Peyer's patch (tissue), 4 donors: ENCODE measurements around the gene GGCX.

Experiments
- CTCF ChIP-seq, 6 experiments: fragments of 450-650 bp in 4 of 6; fragments of 200-600 bp in 2 of 6; sonication (generic) in 1 of 6; IDR thresholded peaks; one replicate each; pipeline ENCODE4 v1.5.1; 2017 to 2019; ENCODE audit warnings: antibody characterized with exemption in 6 of 6, mild to moderate bottlenecking in 3 of 6, moderate library complexity in 1 of 6
- POLR2A ChIP-seq, 2 donors: fragments of 450-650 bp; IDR thresholded peaks; one replicate each; pipeline ENCODE4 v1.5.1; 2017; ENCODE audit warnings: antibody characterized with exemption in 2 of 2, mild to moderate bottlenecking in 2 of 2, moderate library complexity in 2 of 2

- TF ChIP-seq CTCF (IDR thresholded peaks at IDR 0.05) (no peak), POLR2A (IDR thresholded peaks at IDR 0.05) (no peak)
Measured at GRCh38 chr2:85590950-85591349, 29.7 kb upstream of the GGCX start.
